Ishikawa (cell line): ENCODE measurements around the gene CCDC60.

Source experiments
- CEBPB ChIP-seq: IDR thresholded peaks from 2 replicates; pipeline ENCODE4 v1.6.1; 2012
- CREB1 ChIP-seq: IDR thresholded peaks from 2 replicates; pipeline ENCODE4 v1.6.1; 2012; ENCODE audit warnings: low read depth
- EGR1 ChIP-seq: IDR thresholded peaks from 2 replicates; pipeline ENCODE4 v1.6.1; 2012
- EP300 ChIP-seq: IDR thresholded peaks from 2 replicates; pipeline ENCODE4 v1.6.1; 2012; ENCODE audit warnings: borderline replicate concordance
- FOXM1 ChIP-seq: IDR thresholded peaks from 2 replicates; pipeline ENCODE4 v1.6.1; 2012; ENCODE audit warnings: low read depth, borderline replicate concordance
- MAX ChIP-seq: IDR thresholded peaks from 2 replicates; pipeline ENCODE4 v1.6.1; 2012
- NFIC ChIP-seq: IDR thresholded peaks from 2 replicates; pipeline ENCODE4 v1.6.1; 2012
- RAD21 ChIP-seq: IDR thresholded peaks from 2 replicates; pipeline ENCODE4 v1.6.1; 2012; ENCODE audit warnings: low read depth
- TAF1 ChIP-seq: IDR thresholded peaks from 2 replicates; pipeline ENCODE4 v1.6.1; 2012; ENCODE audit warnings: low read depth, mild to moderate bottlenecking
- TCF12 ChIP-seq: IDR thresholded peaks from 2 replicates; pipeline ENCODE4 v1.6.1; 2012; ENCODE audit warnings: low read depth
- TEAD4 ChIP-seq: IDR thresholded peaks from 2 replicates; pipeline ENCODE4 v1.6.1; 2012
- USF1 ChIP-seq: IDR thresholded peaks from 2 replicates; pipeline ENCODE4 v1.6.1; 2012
- YY1 ChIP-seq: IDR thresholded peaks from 2 replicates; pipeline ENCODE4 v1.6.1; 2012; ENCODE audit warnings: low read depth
- ZBTB7A ChIP-seq: IDR thresholded peaks from 2 replicates; pipeline ENCODE4 v1.6.1; 2012; ENCODE audit warnings: low read depth
- TF ChIP-seq, protein P1 (sequence below): IDR thresholded peaks from 2 replicates; pipeline ENCODE4 v1.6.1; 2012; ENCODE audit warnings: low read depth, mild to moderate bottlenecking

Gene CCDC60

DNA sequence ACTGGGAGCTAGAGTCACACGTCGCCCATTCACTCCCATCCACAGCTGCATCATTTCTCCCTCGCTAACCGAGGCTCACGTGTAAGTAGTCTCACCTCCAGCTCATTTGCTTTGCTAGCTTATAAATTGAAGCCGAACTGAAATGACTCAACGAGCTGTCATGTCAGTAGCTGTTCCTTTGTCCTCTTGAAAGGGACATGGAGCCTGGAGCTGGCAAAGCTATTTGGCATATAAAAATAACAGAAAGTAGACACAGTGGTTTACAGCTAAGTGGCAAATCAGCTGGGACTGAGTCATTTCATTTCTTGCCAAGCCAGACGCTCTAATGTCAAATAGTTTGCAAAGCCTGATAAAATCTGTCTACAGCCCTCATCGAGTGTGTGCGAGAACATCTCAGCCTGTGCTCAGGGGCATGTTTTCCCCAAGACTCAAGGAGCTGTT lies 144.6 kb downstream of the CCDC60 start:
- no peak for TF ChIP-seq TCF12
- no peak for TF ChIP-seq EGR1
- TF ChIP-seq, protein P1, sequence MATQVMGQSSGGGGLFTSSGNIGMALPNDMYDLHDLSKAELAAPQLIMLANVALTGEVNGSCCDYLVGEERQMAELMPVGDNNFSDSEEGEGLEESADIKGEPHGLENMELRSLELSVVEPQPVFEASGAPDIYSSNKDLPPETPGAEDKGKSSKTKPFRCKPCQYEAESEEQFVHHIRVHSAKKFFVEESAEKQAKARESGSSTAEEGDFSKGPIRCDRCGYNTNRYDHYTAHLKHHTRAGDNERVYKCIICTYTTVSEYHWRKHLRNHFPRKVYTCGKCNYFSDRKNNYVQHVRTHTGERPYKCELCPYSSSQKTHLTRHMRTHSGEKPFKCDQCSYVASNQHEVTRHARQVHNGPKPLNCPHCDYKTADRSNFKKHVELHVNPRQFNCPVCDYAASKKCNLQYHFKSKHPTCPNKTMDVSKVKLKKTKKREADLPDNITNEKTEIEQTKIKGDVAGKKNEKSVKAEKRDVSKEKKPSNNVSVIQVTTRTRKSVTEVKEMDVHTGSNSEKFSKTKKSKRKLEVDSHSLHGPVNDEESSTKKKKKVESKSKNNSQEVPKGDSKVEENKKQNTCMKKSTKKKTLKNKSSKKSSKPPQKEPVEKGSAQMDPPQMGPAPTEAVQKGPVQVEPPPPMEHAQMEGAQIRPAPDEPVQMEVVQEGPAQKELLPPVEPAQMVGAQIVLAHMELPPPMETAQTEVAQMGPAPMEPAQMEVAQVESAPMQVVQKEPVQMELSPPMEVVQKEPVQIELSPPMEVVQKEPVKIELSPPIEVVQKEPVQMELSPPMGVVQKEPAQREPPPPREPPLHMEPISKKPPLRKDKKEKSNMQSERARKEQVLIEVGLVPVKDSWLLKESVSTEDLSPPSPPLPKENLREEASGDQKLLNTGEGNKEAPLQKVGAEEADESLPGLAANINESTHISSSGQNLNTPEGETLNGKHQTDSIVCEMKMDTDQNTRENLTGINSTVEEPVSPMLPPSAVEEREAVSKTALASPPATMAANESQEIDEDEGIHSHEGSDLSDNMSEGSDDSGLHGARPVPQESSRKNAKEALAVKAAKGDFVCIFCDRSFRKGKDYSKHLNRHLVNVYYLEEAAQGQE, result no peak
- TF ChIP-seq ZBTB7A, result no peak
- TF ChIP-seq USF1, result no peak
- TF ChIP-seq CEBPB, result no peak
- no peak for TF ChIP-seq FOXM1
- TF ChIP-seq TAF1, result no peak
- no peak for TF ChIP-seq EP300
- no peak for TF ChIP-seq RAD21

- TF ChIP-seq ZBTB7A (no peak), USF1 (no peak), TEAD4 (no peak), YY1 (no peak), NFIC (no peak), CEBPB (no peak), TCF12 (no peak), FOXM1 (no peak), EP300 (no peak), CREB1 (no peak), TAF1 (no peak), MAX (no peak)
- TF ChIP-seq, protein P1, result no peak
These were observed 146.0 kb downstream of the CCDC60 start for GRCh38 chr12:119480551-119480950.

DNA sequence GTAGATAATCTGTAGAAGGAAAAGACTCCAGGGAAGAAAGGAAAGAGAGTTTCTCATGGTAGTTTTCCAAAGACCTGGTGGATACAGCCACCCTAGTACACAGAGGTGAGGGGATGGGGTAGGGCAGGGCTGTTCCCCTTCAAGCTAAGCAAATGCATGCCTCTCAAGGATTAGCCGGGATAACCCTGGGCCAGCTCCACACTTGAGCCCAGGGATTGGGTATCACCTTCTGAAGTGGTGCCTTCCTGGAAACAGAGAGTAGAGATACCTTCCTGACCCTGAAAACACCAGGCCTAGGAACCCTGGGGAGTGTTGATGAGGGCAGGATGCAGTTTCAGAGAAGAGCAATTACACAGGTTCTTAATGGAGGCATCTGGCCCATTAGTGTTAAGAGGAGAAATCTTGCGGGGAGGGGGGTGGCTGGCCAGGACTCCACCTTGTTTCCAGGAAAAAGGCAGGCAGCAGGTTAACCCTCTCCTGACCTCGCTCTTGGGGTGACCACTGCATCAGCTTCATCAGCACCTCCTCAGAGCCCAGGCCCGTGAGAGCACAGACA lies 152.1 kb downstream of the CCDC60 start:
- no peak for TF ChIP-seq RAD21
- TF ChIP-seq CREB1, result no peak
- no peak for TF ChIP-seq NFIC
- no peak for TF ChIP-seq YY1
- no peak for TF ChIP-seq ZBTB7A
- no peak for TF ChIP-seq EP300

- TF ChIP-seq TCF12, result no peak
- no peak for TF ChIP-seq RAD21
- no peak for TF ChIP-seq MAX
These were observed 157.3 kb downstream of the CCDC60 start for GRCh38 chr12:119491814-119492213.

GRCh38 chr12:119500209-119500608 lies 165.7 kb downstream of the CCDC60 start:
- TF ChIP-seq CREB1, result no peak
- no peak for TF ChIP-seq TAF1
- TF ChIP-seq YY1, result no peak

DNA sequence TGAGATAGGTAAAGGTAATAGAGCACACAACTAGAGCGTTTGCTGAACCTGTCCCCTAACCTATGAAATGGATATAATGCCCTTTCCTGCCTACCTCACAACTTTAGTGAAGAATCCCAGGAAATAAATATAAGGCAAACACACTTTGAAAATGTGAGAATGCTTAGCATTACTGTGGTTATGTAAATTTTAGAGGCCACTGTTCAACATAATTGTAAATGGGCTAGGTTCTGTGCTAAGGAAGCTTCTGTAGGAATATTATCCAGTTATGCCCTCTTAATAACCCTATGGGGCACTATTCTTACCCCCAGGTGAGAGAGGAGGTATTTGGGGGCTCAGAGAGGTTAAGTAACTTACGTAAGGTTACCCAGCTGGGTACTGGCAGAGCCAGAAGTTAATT lies 166.5 kb downstream of the CCDC60 start:
- TF ChIP-seq EGR1 (no peak), EP300 (no peak), USF1 (no peak), CEBPB (no peak), NFIC (no peak), TAF1 (no peak), MAX (no peak), FOXM1 (no peak), TCF12 (no peak), CREB1 (no peak), ZBTB7A (no peak), TEAD4 (no peak), YY1 (no peak), RAD21 (no peak)
- TF ChIP-seq, protein P1, result no peak
